HEK293 (cell line): Measurements from ENCODE around the gene CMPK1.
A peak's percentile ranks its signal among the peaks of the same experiment; 100 is the strongest.

Experiments used
- ATF2 ChIP-seq: fragments of 450-650 bp; formaldehyde crosslinking; IDR thresholded peaks from 2 replicates; pipeline ENCODE4 v1.5.1; 2016; ENCODE audit warnings: missing biosample characterization, missing genetic modification characterization, low read depth
- BCL11B ChIP-seq: fragments of 450-650 bp; formaldehyde crosslinking; IDR thresholded peaks from 2 replicates; pipeline ENCODE4 v1.5.1; 2016; ENCODE audit warnings: low read depth, missing biosample characterization, missing genetic modification characterization
- ELK4 ChIP-seq: IDR thresholded peaks from 2 replicates; pipeline ENCODE4 v1.6.1; 2011; ENCODE audit warnings: mild to moderate bottlenecking, low read depth, low read length, borderline replicate concordance
- KLF1 ChIP-seq: fragments of 450-650 bp; formaldehyde crosslinking; IDR thresholded peaks from 2 replicates; pipeline ENCODE4 v1.5.1; 2016; ENCODE audit warnings: missing biosample characterization, missing genetic modification characterization
- KLF17 ChIP-seq: fragments of 450-650 bp; formaldehyde crosslinking; IDR thresholded peaks from 2 replicates; pipeline ENCODE4 v1.5.1; 2016; ENCODE audit warnings: missing biosample characterization, missing genetic modification characterization
- MEIS1 ChIP-seq: sonication (generic); formaldehyde crosslinking; IDR thresholded peaks from 2 replicates; pipeline ENCODE4 v1.8.1; 2022; ENCODE audit warnings: missing genetic modification reagents, mild to moderate bottlenecking, borderline replicate concordance
- PATZ1 ChIP-seq: fragments of 450-650 bp; formaldehyde crosslinking; IDR thresholded peaks from 2 replicates; pipeline ENCODE4 v1.5.1; 2016; ENCODE audit warnings: missing biosample characterization, missing genetic modification characterization
- SALL2 ChIP-seq: fragments of 450-650 bp; formaldehyde crosslinking; IDR thresholded peaks from 2 replicates; pipeline ENCODE4 v1.5.0; 2017; ENCODE audit warnings: missing biosample characterization, mild to moderate bottlenecking, missing genetic modification characterization, borderline replicate concordance
- TCF7L2 ChIP-seq: IDR thresholded peaks from 2 replicates; pipeline ENCODE4 v1.6.1; 2011; ENCODE audit warnings: low read depth, mild to moderate bottlenecking, inconsistent platforms, low read length, moderate library complexity, borderline replicate concordance
- TSHZ1 ChIP-seq: fragments of 450-650 bp; formaldehyde crosslinking; IDR thresholded peaks from 2 replicates; pipeline ENCODE4 v1.5.1; 2016; ENCODE audit warnings: missing biosample characterization, missing genetic modification characterization, borderline replicate concordance
- ZFHX2 ChIP-seq: fragments of 450-650 bp; formaldehyde crosslinking; conservative IDR thresholded peaks from 2 replicates; pipeline ENCODE4 v1.5.1; 2016; ENCODE audit warnings: missing biosample characterization, missing genetic modification characterization
- ZNF112 ChIP-seq: fragments of 450-650 bp; formaldehyde crosslinking; IDR thresholded peaks from 2 replicates; pipeline ENCODE4 v1.5.0; 2017; ENCODE audit warnings: missing biosample characterization, missing genetic modification characterization
- ZNF16 ChIP-seq: fragments of 450-650 bp; formaldehyde crosslinking; IDR thresholded peaks from 2 replicates; pipeline ENCODE4 v1.5.1; 2016; ENCODE audit warnings: low read depth, missing biosample characterization, missing genetic modification characterization
- ZNF324 ChIP-seq: fragments of 450-650 bp; formaldehyde crosslinking; IDR thresholded peaks from 2 replicates; pipeline ENCODE4 v1.5.1; 2016; ENCODE audit warnings: missing biosample characterization, missing genetic modification characterization
- ZNF335 ChIP-seq: fragments of 450-650 bp; formaldehyde crosslinking; conservative IDR thresholded peaks from 2 replicates; pipeline ENCODE4 v1.5.1; 2016; ENCODE audit warnings: missing biosample characterization, missing genetic modification characterization
- ZNF366 ChIP-seq: fragments of 450-650 bp; formaldehyde crosslinking; conservative IDR thresholded peaks from 2 replicates; pipeline ENCODE4 v1.5.1; 2016; ENCODE audit warnings: missing biosample characterization, missing genetic modification characterization
- ZNF416 ChIP-seq: fragments of 450-650 bp; formaldehyde crosslinking; IDR thresholded peaks from 2 replicates; pipeline ENCODE4 v1.5.1; 2016; ENCODE audit warnings: missing biosample characterization, missing genetic modification characterization
- ZNF510 ChIP-seq: fragments of 450-650 bp; formaldehyde crosslinking; IDR thresholded peaks from 2 replicates; pipeline ENCODE4 v1.5.1; 2018; ENCODE audit warnings: mild to moderate bottlenecking, missing genetic modification characterization, missing biosample characterization; ENCODE audit not compliant: insufficient replicate concordance
- ZNF561 ChIP-seq: fragments of 450-650 bp; IDR thresholded peaks from 2 replicates; pipeline ENCODE4 v1.5.1; 2018; ENCODE audit warnings: missing biosample characterization, missing genetic modification characterization, borderline replicate concordance
- ZNF621 ChIP-seq: fragments of 450-650 bp; formaldehyde crosslinking; IDR thresholded peaks from 2 replicates; pipeline ENCODE4 v1.5.1; 2017; ENCODE audit warnings: missing biosample characterization, missing genetic modification characterization
- ZNF639 ChIP-seq: fragments of 450-650 bp; formaldehyde crosslinking; IDR thresholded peaks from 2 replicates; pipeline ENCODE4 v1.5.1; 2016; ENCODE audit warnings: missing biosample characterization, missing genetic modification characterization
- ZNF654 ChIP-seq: fragments of 450-650 bp; formaldehyde crosslinking; IDR thresholded peaks from 2 replicates; pipeline ENCODE4 v1.5.1; 2016; ENCODE audit warnings: low read depth, missing biosample characterization, missing genetic modification characterization
- ZNF658 ChIP-seq: fragments of 450-650 bp; formaldehyde crosslinking; IDR thresholded peaks from 2 replicates; pipeline ENCODE4; 2016; ENCODE audit warnings: missing biosample characterization, missing genetic modification characterization
- ZNF704 ChIP-seq: fragments of 450-650 bp; formaldehyde crosslinking; IDR thresholded peaks from 2 replicates; pipeline ENCODE4 v1.5.1; 2016; ENCODE audit warnings: missing biosample characterization, missing genetic modification characterization
- ZNF707 ChIP-seq: fragments of 450-650 bp; formaldehyde crosslinking; IDR thresholded peaks from 2 replicates; pipeline ENCODE4 v1.5.1; 2016; ENCODE audit warnings: missing biosample characterization, missing genetic modification characterization
- ZNF777 ChIP-seq: fragments of 450-650 bp; formaldehyde crosslinking; IDR thresholded peaks from 2 replicates; pipeline ENCODE4 v1.5.1; 2017; ENCODE audit warnings: missing biosample characterization, missing genetic modification characterization, borderline replicate concordance
- ZSCAN30 ChIP-seq: fragments of 450-650 bp; IDR thresholded peaks from 2 replicates; pipeline ENCODE4 v1.5.1; 2018; ENCODE audit warnings: missing biosample characterization, mild to moderate bottlenecking, missing genetic modification characterization, moderate library complexity

Gene CMPK1

GRCh38 chr1:47333922-47334764 is 553 bp downstream of the CMPK1 start (continued):
- TF ChIP-seq TSHZ1 (tag by site-specific recombination) (no peak), ZNF112 (tag by site-specific recombination) (no peak), ZNF777 (tag by site-specific recombination) (no peak), KLF1 (tag by site-specific recombination) (no peak), ZSCAN30 (tag by site-specific recombination) (peak; percentile 82), ZNF366 (tag by site-specific recombination) (0 out of 2 replicates have a peak, but pooled peaks have one; percentile 16), ELK4 (no peak), ZNF704 (tag by site-specific recombination) (0 out of 2 replicates have a peak, but pooled peaks have one; percentile 41), ZNF658 (tag by site-specific recombination) (no peak), SALL2 (no peak), MEIS1 (CRISPR knock-in tag) (no peak), ATF2 (tag by site-specific recombination) (no peak), ZNF639 (tag by site-specific recombination) (no peak), KLF17 (tag by site-specific recombination) (0 out of 2 replicates have a peak, but pooled peaks have one; percentile 33), BCL11B (tag by site-specific recombination) (no peak), ZNF654 (tag by site-specific recombination) (no peak), ZFHX2 (peak; percentile 8), ZNF324 (tag by site-specific recombination) (0 out of 2 replicates have a peak, but pooled peaks have one; percentile 51), ZNF510 (tag by site-specific recombination) (no peak), ZNF16 (tag by site-specific recombination) (no peak), TCF7L2 (no peak), ZNF416 (tag by site-specific recombination) (no peak), ZNF335 (tag by site-specific recombination) (peak; percentile 96), ZNF561 (peak; percentile 33; the same call in 1 of the 2 replicates), PATZ1 (tag by site-specific recombination) (peak; percentile 63; the same call in 1 of the 2 replicates), ZNF707 (no peak), ZNF621 (no peak)
